Renal cortical epithelial cell (primary cell): Measurements from ENCODE around the gene ULK4. TPM values are rescaled to one million over a fixed set of nuclear protein-coding genes. Genes with fewer than 3 reads are reported as not detected.
A peak's percentile ranks its signal among the peaks of the same experiment; 100 is the strongest.
"Not testable (repeated sequence)": the region's sequence is repeated elsewhere in the genome, so short reads cannot be mapped to it uniquely, and the experiment has no call there.

Source experiments
- DNase-seq: peaks from one replicate; pipeline ENCODE4 v3.0.0-alpha.2; 2011; ENCODE audit warnings: low read depth
- total RNA-seq: library from RNA; depleted of rRNA; stranded (reverse); fragments of >200 nt; gene quantifications from 2 replicates; pipeline ENCODE4 v1.2.3, GENCODE V29; 2014

ULK4 gene
- total RNA-seq, 1 donor from 2014 or later = 20.5 TPM

DNA sequence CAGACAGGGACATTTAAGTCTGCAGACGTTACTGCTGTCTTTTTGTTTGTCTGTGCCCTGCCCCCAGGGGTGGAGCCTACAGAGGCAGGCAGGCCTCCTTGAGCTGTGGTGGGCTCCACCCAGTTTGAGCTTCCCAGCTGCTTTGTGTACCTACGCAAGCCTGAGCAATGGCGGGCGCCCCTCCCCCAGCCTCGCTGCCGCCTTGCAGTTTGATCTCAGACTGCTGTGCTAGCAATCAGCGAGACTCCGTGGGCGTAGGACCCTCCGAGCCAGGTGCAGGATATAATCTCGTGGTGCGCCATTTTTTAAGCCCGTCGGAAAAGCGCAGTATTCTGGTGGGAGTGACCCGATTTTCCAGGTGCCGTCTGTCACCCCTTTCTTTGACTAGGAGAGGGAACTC, 314.2 kb downstream of the ULK4 start:
- DNase-seq = not testable (repeated sequence)

DNA sequence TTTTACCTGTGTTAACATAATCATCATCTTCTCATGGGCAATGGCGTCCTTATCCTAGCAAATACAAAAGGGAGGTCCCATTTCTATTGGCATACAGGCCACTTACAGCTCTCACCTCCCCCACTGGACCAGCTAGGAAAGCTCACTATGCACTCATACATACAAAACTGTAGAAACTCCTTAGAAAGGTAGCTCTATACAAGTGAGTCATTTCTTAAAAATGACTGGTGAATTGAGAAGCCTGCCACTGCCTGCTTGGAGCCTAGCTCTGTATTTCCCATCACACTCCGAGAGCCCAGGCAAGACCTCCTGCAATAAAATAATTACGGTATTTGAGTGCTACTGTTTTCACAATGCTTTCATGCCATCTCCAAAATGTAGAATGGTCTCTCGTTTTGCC, 321.8 kb downstream of the ULK4 start:
- peak; percentile 41 for DNase-seq

DNA sequence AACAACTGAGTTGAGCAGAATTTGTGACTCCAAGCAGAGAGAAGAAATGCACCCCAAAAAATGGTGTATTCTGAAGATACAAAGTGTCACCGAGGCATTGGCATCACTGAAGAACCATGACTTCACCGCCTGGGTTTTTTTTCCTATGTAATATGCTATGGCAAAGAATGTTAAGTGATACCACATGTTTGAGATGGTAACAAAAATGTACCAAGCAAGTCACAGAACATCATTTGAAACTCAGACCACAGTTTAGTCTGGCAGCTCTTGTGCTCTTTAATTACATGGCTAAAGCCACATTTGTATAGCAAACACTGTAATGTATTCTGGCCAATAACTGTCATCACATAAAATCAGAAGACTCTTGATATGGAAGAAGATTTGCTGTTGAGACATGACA, 323.5 kb downstream of the ULK4 start:
- DNase-seq = no peak

DNA sequence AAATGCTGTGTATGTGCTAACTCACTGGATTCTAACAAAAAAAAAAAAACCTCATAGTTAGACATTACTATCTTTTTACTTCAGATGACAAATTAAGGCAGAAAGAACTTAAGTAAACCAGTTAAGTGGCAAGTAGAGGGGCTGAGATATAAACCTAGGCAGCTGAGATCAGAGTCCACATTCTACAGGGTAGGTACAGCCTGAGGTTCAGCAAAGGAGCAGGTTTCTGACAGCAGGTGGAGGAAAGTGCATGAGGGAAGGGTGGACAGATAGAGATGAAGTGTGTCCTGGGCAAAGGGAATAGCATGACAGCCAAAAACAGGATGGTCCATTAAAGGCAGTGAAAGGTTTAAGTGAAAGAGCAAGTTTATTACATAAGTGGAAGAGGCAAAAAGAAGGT, 329.2 kb downstream of the ULK4 start:
- DNase-seq = peak; percentile 23

DNA sequence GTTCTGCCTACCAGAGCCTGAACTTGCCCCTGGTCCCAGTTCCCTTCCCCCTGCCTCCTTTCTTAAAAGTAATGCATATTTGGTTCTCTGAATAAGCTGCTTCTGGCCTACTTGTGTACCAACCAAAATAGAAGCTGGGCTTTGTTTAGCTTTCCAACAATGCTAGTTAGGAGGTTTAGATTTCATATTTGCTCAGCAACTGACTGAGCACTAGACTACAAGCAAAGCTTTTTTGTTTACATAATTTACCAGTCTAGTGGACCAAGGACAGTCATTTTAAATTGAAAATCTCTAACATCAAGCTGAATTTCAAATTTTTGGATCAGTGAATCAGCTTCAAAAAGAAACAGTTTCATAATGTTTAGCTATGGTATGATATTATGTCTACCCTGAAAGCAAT, 331.2 kb downstream of the ULK4 start:
- DNase-seq = no peak

DNA sequence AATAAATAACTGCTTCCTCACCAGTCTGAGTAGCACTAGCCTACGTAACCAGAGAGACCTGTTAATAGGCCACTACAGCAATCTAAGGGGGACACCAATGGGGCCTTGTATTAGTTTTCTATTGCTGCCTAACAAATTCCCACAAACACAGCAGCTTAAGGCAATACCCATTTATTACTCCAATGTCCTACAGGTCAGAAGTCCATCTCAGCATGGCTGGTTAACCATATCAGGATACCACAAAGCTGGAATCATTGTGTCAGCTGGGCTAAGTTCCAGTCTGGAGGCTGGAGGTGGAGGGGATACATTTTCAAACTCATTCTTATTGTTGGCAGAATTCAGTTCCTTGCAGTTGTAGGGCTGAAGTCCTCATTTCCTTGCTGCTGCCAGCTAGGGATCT, 331.9 kb downstream of the ULK4 start:
- DNase-seq = peak; percentile 82

DNA sequence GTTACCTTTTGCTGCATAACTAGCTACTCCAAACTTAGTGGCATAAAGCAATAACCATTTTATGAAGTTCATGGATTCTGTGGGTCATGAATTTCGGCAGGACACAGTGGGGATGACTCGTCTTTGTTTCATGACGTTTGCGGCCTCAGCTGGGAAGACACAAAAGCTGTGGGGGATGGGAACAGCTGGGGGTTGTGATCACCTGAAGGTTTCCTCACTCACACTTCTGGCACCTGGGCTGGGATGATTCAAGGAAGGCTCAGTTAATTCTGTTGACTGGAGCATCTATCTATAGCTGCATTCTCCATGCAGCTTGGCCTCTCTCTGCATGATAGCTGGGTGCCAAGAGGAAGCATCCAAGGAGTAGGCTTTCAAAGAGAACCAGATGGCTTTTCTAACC, 332.8 kb downstream of the ULK4 start:
- DNase-seq = no peak

DNA sequence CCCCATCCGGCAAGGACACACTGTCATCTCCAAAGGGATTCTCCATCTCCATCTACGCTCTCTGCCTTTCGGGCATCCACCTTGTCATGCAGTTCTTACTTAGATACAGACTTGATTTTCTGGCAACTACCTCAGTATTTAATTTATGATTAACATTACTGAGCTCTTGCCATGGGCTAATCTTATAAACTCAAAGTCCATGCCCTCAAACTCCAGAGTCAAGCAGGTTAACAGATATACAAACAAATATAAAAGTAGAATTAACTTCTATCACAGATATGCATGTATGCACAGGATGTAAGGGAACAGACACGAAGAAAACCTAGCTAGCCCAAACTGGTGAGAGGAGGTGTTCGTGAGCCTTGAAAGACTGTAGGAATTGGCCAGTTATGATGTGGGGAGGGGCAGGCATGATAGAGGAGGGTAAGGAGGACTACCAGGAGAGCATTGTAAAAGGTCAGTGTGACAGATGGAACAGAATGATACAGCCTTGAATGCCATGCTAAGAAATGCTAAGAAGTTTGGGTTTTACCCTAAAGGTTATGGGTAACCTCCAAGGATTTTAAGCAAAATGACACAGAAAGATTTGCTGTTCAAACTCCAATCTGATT, 334.3 kb downstream of the ULK4 start:
- no peak for DNase-seq

DNA sequence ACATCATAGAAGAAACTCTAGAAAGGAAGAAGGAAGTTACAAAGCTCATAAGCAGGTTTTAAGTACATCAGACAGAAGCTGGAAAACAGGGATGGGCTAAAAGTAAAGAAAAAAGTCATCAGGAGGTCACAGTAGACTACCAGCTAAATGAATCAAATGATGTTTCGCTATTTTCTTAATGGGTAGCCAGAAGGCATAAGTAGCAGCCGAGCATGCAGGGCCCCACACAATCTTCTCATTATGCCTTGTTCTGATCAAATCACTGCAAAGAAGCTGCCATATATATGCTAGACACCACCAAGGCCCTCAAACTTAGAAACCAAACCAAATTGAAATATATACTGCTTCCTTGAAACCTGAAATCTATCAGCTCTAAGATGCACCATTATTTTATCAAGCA, 349.1 kb downstream of the ULK4 start:
- no peak for DNase-seq

DNA sequence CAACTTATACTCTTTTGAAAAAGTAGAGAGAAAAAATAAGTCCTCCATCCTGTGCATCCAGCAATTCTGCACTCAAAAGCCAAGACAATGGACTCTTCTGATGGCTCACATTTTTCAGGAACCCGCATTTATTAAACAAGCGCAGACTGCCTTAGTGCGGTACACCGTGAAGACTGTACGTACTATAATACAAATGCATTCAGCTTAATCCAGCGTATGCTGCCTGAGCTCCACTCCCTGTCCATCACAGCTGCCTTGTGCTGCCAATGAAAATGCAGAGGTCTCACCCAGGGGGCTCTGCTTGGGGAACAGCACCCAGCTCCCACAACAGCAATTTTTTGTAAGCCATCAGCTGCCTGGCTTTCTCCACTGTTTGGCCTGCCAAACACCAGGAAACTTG, 350.9 kb downstream of the ULK4 start:
- DNase-seq = no peak

DNA sequence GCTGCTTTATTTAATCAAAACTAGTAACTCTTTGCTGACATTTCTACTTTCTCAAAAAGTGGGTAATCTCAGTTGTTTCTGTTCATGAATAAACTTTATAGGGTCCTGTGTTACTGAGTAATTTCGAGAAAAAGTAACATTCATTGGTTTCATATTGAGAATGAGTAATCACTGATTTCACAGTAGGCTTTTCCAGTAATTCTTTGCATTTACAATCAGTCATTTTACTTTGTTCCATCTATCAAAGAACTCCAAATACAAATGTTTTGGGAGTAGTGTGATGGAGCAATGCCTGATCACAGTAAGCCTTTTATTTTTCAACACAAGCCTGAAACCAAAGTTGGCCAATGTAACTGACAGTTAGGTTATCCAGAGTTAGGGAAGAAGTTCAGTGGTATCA, 353.6 kb downstream of the ULK4 start:
- DNase-seq = no peak

DNA sequence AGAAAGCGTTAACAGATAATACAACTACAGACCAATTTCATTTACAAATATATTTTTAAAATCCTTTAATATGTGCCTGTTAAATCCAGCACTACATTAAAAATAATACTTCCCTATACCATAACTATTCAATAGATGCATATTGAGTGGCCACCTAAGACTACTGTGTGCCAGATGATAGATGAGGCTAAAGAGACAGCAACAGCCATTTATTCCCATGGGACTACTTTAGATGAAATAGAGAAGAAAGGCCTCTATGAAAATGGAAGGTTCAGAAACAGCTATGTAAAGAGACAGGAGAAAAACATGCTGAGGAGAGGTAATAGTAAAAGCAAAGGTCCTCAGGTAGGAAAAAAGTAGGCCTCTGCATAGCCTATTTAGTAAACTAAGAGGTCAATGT, 358.1 kb downstream of the ULK4 start:
- DNase-seq = no peak

DNA sequence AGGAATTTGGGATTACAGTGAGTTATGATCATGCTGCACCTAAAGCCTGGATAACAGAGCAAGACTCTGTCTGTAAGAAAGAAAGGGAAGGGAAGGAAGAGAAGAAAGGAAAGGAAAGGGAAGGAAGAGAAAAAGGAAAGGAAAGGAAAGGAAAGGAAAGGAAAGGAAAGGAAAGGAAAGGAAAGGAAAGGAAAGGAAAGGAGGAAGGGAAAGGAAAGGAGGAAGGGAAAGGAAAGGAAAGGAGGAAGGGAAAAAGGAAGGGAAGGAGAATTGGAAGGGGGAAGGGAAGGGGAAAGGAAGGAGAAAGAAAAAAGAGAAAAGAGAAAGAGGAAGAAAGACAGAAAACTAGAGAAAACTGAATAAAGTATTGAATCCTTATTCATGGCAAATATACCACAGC, 359.8 kb downstream of the ULK4 start:
- DNase-seq = no peak

DNA sequence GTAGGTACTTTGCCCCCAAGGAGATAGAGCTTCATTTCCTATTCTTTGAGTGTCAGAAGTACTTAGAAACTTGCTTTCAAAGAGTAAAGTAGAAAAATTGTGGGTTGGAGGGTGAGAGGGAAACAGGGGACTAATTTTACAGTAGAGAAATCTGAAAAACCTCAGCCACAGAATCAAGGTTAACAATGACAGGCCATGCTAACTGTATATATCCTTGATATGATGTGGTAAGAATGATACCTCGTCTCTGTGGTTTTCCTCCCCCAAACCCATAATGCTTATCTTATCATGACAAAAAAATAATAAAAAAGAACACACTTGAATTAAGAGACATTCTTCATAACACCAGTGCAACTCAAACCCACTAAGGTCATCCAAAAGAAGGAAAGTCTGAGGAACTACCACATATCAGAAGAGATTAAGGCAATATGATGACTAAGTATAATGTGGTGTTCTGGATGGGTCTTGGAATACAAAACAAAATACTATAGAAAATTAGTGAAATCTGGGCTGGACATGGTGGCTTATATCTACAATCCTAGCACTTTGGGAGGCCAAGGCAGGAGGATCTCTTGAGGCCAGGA, 360.4 kb downstream of the ULK4 start:
- no peak for DNase-seq

DNA sequence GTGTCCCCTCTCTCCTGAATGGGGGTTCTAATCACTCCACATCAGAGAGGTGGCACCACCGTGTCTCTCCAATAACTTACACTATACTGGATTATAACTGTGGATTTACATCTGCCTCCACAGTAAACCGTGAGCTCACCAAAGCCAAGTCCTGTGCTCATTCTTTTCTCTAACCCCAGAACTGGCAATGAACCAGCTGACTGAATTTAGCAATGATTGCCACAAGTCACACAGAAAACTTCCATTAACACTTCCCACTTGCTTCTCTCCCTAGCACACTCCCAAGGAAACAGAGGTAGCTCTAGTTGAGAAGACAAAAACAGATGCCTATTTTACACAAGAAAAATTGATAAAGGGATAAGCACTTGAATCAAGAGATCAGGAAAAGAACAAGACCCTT, 361.3 kb downstream of the ULK4 start:
- DNase-seq = peak; percentile 70

DNA sequence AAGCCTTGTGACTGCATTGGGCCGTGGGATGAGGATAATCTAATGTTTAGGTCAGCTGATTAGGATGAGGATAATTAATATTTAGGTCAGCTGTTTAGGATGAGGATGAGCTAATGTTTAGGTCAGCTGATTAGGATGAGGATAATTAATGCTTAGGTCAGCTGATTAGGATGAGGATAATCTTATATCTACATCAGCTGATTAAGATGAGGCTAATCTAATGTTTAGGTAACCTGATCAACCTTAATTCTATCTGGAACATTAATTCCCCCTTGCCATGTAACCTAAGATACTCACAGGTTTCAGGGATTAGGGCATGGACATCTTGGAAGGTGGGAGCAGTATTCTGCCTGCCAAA, 362.8 kb downstream of the ULK4 start:
- no peak for DNase-seq

DNA sequence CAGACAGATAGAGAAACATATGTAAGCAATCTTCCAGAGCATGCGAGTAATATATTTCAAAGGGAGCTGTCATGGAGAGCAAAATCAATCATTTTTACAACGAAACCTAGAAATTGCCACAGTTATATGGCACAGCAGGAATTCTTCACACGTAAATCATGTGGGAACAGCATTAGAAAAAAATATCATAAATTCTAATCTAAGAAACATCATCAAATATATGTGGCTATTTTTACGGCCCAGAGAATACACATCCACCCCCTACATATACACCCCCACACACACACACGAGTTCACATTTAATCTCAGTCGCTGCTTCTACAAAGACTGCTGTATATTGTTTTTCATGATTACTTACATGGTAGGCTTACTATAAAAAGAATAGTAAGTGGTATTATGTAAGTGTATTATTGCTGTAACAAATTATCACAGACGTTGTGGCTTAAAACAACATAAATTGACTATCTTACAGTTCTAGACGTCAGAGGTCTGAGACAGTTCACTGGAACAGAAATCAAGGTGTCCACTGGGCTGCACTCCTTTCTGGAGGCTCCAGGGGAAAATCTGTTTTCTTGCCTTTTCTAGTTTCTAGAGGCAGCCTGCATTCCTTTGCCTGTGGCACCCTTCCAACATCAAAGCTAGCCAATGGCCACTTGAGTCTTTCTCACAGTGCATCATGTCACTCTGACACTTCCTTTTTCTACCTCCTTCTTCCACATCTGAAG, 363.3 kb downstream of the ULK4 start:
- DNase-seq = no peak

DNA sequence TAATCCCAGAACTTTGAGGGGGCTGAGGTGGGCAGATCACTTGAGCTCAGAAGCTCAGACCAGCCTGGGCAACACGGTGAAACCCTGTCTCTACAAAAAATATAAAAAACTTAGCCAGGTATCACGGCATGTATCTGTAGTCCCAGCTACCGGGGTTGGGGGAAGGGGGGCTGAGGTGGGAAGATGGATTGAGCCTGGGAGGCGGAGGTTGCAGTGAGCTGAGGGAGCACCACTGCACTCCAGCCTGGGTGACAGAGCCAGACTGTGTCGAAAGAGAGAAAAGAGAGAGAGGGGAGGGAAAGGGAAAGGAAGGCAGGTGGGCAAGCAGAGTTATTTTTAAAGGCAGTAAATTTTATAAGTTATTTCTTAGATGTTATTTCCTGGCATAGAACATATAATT, 368.1 kb downstream of the ULK4 start:
- no peak for DNase-seq

DNA sequence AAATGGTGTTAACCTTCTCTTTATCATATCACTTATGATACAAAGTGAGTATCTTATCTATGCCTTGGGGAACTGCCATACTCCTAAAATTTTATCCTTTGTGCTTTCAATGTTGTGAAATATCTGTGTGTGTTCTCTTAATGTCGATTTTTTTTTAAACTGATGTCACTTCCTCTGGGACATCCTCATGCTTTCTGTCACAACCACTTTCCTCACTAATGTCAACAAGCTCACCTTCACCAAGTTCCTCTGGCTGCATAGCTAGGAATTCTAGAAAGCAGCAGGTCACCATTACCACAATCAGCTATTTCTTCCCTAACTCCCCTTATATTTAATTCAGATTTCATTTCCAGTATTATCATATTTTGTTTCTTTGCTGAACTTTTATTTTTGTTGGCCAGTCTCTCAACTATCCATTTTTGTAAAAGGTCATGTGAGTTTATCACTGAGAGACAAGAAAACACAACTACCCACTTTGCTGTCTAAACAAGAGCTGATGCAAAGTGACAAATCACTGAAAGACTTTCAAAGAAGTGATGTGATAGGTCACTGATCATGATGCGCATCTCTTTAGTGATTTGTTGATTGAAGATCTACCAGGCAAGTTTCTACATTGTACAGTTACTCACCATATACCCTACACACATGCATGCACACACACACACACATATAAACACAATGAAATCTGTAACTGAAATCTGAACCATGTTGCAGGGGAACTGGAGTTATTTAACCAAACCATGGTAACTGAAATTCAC, 369.0 kb downstream of the ULK4 start:
- DNase-seq = no peak

DNA sequence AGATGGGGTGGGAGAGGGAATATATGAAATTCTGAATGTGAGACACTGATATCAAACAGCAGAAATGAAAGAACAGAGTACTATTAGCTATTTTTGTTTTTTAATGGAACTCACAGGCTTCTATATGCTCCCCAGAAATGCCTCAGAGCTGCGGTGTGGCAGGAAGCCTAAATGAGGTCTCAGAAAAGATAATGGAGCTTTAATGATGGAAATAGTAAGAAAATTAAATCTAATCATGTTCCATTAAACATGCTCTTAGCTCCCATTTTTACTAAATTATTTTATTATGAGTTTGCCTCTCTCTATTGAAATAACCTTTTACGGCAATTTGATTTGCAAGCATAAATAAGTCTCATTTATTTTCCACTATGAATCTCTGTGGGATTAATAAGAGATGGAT, 378.9 kb downstream of the ULK4 start:
- DNase-seq = no peak

DNA sequence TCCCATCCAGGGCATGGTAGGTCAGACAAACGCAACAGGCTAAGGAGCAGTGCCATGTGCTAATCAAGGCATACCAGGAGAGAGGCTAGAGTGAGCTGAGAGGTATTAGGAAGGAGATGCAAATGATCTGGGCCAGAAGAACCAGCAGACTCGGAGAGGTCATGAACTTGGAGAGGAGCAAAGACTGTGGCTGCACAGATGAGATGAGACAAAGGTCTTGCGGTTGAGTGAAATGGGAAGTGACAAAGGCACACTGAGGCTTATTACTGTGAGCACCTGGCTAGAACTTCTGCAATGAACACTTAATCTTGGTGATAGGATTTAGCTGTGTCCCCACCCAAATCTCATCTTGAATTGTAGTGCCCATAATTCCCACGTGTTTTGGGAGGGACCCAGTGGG, 380.2 kb downstream of the ULK4 start:
- no peak for DNase-seq

DNA sequence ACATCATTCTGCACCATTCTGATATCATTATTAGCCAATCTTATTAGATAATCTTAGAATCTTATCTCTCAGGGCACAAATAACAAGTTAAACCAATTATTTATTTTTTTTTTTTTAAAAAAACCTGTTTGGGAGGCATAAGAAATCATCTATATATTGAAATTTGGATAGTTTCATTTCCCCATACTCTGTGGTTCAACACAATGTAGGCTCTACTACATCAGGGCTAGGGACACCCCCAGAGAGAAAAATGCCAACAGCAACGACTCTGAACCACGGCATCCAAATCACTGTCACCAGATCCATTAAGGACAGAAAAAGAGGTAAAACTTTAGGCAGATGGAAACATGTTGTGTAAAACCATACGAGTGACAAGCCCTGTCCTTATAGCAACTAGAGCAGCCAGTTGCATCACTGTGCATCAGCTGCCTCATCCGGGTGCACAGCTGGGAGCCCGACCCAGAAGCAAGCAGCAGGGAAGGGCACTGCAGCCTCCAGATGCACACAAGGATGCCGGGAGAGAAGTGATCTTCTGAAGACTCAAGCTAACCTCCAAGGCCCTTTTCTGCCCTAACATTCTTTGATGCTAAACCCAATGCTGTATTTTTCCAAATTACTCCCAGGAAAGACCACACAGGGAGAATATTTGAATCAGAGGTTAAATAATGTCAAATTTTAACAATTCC, 381.5 kb downstream of the ULK4 start:
- DNase-seq = peak; percentile 9
